Cardiac muscle cell (in vitro differentiated cells and primary cell): ENCODE results near the gene TNFAIP1. TPM values are rescaled to one million over a fixed set of nuclear protein-coding genes. Genes with fewer than 3 reads are reported as not detected.
"Not testable (repeated sequence)": the region's sequence is repeated elsewhere in the genome, so short reads cannot be mapped to it uniquely, and the experiment has no call there.

Experiments
- DNase-seq, 2 donors: peaks; one replicate each; pipeline versions ENCODE4 v3.0.0 to v3.0.0-alpha.2; 2010 to 2017; ENCODE audit warnings: low read depth in 1 of 2, low spot score in 1 of 2
- H3K27ac ChIP-seq: fragments of 200-600 bp; sonication (generic); 2 replicates; pipeline ENCODE4 v1.5.1; 2016
- H3K27me3 ChIP-seq: fragments of 200-600 bp; sonication (generic); 2 replicates; pipeline ENCODE4 v1.6.0; 2016; ENCODE audit warnings: control low read depth
- H3K36me3 ChIP-seq: fragments of 200-600 bp; sonication (generic); 2 replicates; pipeline ENCODE4 v1.5.1; 2016; ENCODE audit warnings: control low read depth
- H3K4me1 ChIP-seq: fragments of 200-600 bp; sonication (generic); 2 replicates; pipeline ENCODE4 v1.8.1; 2017; ENCODE audit warnings: low read depth, mild to moderate bottlenecking, mixed run types
- H3K4me3 ChIP-seq: fragments of 200-600 bp; sonication (generic); 2 replicates; pipeline ENCODE4 v1.5.1; 2016; ENCODE audit warnings: mild to moderate bottlenecking
- H3K9me3 ChIP-seq: fragments of 200-600 bp; sonication (generic); 2 replicates; pipeline ENCODE4 v1.5.1; 2017; ENCODE audit warnings: low read depth, mild to moderate bottlenecking, control low read depth
- CTCF ChIP-seq: IDR thresholded peaks from 2 replicates; pipeline ENCODE4 v1.5.1; 2012; ENCODE audit warnings: low read depth, mild to moderate bottlenecking, low read length
- polyA plus RNA-seq: library from polyadenylated mRNA; unstranded; fragments of >200 nt; fragmentation: Nextera tagmentation; extraction: Ambion mirVana; gene quantifications from 2 replicates; pipeline ENCODE4 v1.2.1, GENCODE V29; 2016
- total RNA-seq: library from RNA; depleted of rRNA; stranded (reverse); fragments of >200 nt; gene quantifications from 2 replicates; pipeline ENCODE4 v1.2.3, GENCODE V29; 2016

TNFAIP1 gene
- total and polyA plus RNA-seq, 2 experiments from 2014 or later: 35.7 to 56.5 TPM

GRCh38 chr17:28333083-28333746 is 2.3 kb upstream of the TNFAIP1 start:
- Histone ChIP-seq H3K27me3 (no peaks in the 10 kb centered on the region), H3K27ac (no peak overlapping the region), H3K4me1 (peaks cover 4% of the 10 kb centered on the region), H3K36me3 (peaks cover 9% of the 10 kb centered on the region), H3K9me3 (no peaks in the 10 kb centered on the region), H3K4me3 (no peak overlapping the region)
- TF ChIP-seq CTCF: no peak
- no peak for DNase-seq

- Histone ChIP-seq H3K36me3 (peaks cover 1% of the 10 kb centered on the region), H3K27ac (no peak overlapping the region), H3K4me3 (peak overlapping the region; percentile 75), H3K4me1 (peaks cover 4% of the 10 kb centered on the region), H3K9me3 (no peaks in the 10 kb centered on the region), H3K27me3 (no peaks in the 10 kb centered on the region)
- DNase-seq: peak in 1 of 2 donors; percentile 47
- TF ChIP-seq CTCF: no peak
Measured at GRCh38 chr17:28334171-28334570, 1.4 kb upstream of the TNFAIP1 start.

GRCh38 chr17:28334666-28335200 is 828 bp upstream of the TNFAIP1 start:
- no peak for TF ChIP-seq CTCF
- Histone ChIP-seq H3K4me1 (peaks cover 4% of the 10 kb centered on the region), H3K4me3 (peak overlapping the region; percentile 75), H3K36me3 (no peaks in the 10 kb centered on the region), H3K9me3 (no peaks in the 10 kb centered on the region), H3K27me3 (no peaks in the 10 kb centered on the region), H3K27ac (peak overlapping the region; percentile 73)
- no peak for DNase-seq

GRCh38 chr17:28335959-28336871 is 654 bp downstream of the TNFAIP1 start:
- peaks cover 4% of the 10 kb centered on the region for H3K4me1 ChIP-seq
- H3K27me3 ChIP-seq: no peaks in the 10 kb centered on the region
- no peaks in the 10 kb centered on the region for H3K9me3 ChIP-seq
- peak; percentile 83 to 94 for DNase-seq
- H3K36me3 ChIP-seq: peaks cover 12% of the 10 kb centered on the region
- peak overlapping the region; percentile 70 for H3K4me3 ChIP-seq
- TF ChIP-seq CTCF: no peak
- peak overlapping the region; percentile 93 for H3K27ac ChIP-seq

- Histone ChIP-seq H3K9me3 (no peaks in the 10 kb centered on the region), H3K27ac (no peak overlapping the region), H3K4me1 (peaks cover 4% of the 10 kb centered on the region), H3K4me3 (no peak overlapping the region), H3K36me3 (peaks cover 32% of the 10 kb centered on the region), H3K27me3 (no peaks in the 10 kb centered on the region)
- peak in 1 of 2 donors; percentile 61 for DNase-seq
- no peak for TF ChIP-seq CTCF
Measured at GRCh38 chr17:28338056-28338768, 2.7 kb downstream of the TNFAIP1 start.

- H3K36me3 ChIP-seq: peaks cover 32% of the 10 kb centered on the region
- H3K27me3 ChIP-seq, H3K9me3 ChIP-seq, H3K4me3 ChIP-seq, DNase-seq, H3K4me1 ChIP-seq, H3K27ac ChIP-seq: not testable (repeated sequence)
Measured at GRCh38 chr17:28338769-28339212, 3.2 kb downstream of the TNFAIP1 start.
